H1 (cell line): ENCODE results near the gene CLEC3A. TPM values are rescaled to one million over a fixed set of nuclear protein-coding genes. Genes with fewer than 3 reads are reported as not detected.

ENCODE experiments used
- CTCF ChIA-PET: fragments of 300-600 bp; sonication (Branson Sonifier 250); formaldehyde crosslinking; loops from one replicate; lab custom pipeline; 2021; ENCODE audit not compliant: partially characterized antibody; lab: Charles Lee
- POLR2A ChIA-PET: fragments of 300-600 bp; sonication (Branson Sonifier 250); formaldehyde crosslinking; loops from one replicate; lab custom pipeline; 2021; ENCODE audit warnings: inconsistent platforms; ENCODE audit not compliant: partially characterized antibody; lab: Charles Lee
- DNase-seq, 2 experiments: peaks; one replicate each; pipeline versions ENCODE4 v3.0.0 to v3.0.0-alpha.2; 2010 to 2022; ENCODE audit warnings: low spot score in 2 of 2, low read depth in 1 of 2, mixed read lengths in 1 of 2
- FAIRE-seq: peaks from 2 replicates; lab custom pipeline; 2011; peaks lifted over from hg19 to GRCh38; lab: Jason Lieb, UNC
- H2AFZ ChIP-seq: 2 replicates; pipeline ENCODE4 v1.8.1; 2012; ENCODE audit warnings: low read length, inconsistent platforms
- H2AK5ac ChIP-seq: 2 replicates; pipeline ENCODE4 v1.6.1; 2013; ENCODE audit warnings: low read depth, low read length
- H2BK120ac ChIP-seq: replicated peaks from 2 replicates; pipeline ENCODE3; 2013; ENCODE audit warnings: low read depth, low read length, inconsistent platforms
- H2BK12ac ChIP-seq: 2 replicates; pipeline ENCODE4 v1.6.1; 2013; ENCODE audit warnings: low read depth, low read length
- H2BK15ac ChIP-seq: 2 replicates; pipeline ENCODE4 v1.6.1; 2013; ENCODE audit warnings: low read length
- H2BK20ac ChIP-seq: 2 replicates; pipeline ENCODE4 v1.6.1; 2013; ENCODE audit warnings: low read length
- H2BK5ac ChIP-seq: 2 replicates; pipeline ENCODE4 v1.6.1; 2013; ENCODE audit warnings: low read depth, low read length
- H3K14ac ChIP-seq: 2 replicates; pipeline ENCODE4 v1.6.1; 2013; ENCODE audit warnings: inconsistent platforms; ENCODE audit not compliant: insufficient read length
- H3K18ac ChIP-seq: 2 replicates; pipeline ENCODE4 v1.6.1; 2013; ENCODE audit warnings: low read length; ENCODE audit errors: extremely low read depth
- H3K23ac ChIP-seq: 2 replicates; pipeline ENCODE4 v1.6.1; 2013; ENCODE audit warnings: inconsistent platforms; ENCODE audit not compliant: insufficient read length
- H3K23me2 ChIP-seq: 2 replicates; pipeline ENCODE4 v1.6.1; 2013; ENCODE audit warnings: low read depth, low read length
- H3K27ac ChIP-seq: 2 replicates; pipeline ENCODE4 v1.6.1; 2011; ENCODE audit warnings: low read depth, low read length, inconsistent platforms
- H3K27me3 ChIP-seq, 4 experiments: replicated peaks in 1 of 4; 1 replicate in 1 of 4; 2 replicates in 3 of 4; pipeline versions ENCODE4 v1.6.1 to v1.8.1; 2011 to 2013; ENCODE audit warnings: low read length in 3 of 4, mild to moderate bottlenecking in 3 of 4, inconsistent platforms in 2 of 4, mixed read lengths in 2 of 4, moderate library complexity in 1 of 4; ENCODE audit not compliant: control insufficient read depth in 3 of 4, insufficient read depth in 3 of 4; ENCODE audit errors: extremely low read depth in 1 of 4
- H3K36me3 ChIP-seq, 4 experiments: 2 replicates each; pipeline versions ENCODE4 v1.6.1 to v1.8.1; 2011 to 2013; ENCODE audit warnings: mild to moderate bottlenecking in 4 of 4, low read length in 3 of 4, moderate library complexity in 2 of 4, control low read depth in 1 of 4, inconsistent platforms in 1 of 4; ENCODE audit not compliant: insufficient read depth in 4 of 4, control insufficient read depth in 2 of 4
- H3K4ac ChIP-seq: replicated peaks from 2 replicates; pipeline ENCODE3; 2013; ENCODE audit warnings: low read length, low read depth, mixed read lengths, inconsistent platforms; ENCODE audit not compliant: insufficient read length
- H3K4me1 ChIP-seq, 4 experiments: replicated peaks in 1 of 4; 1 replicate in 1 of 4; 2 replicates in 3 of 4; pipeline versions ENCODE4 v1.6.1 to v1.8.1; 2011 to 2013; ENCODE audit warnings: low read length in 3 of 4, inconsistent platforms in 2 of 4, mixed read lengths in 1 of 4; ENCODE audit not compliant: insufficient read depth in 4 of 4, control insufficient read depth in 3 of 4
- H3K4me2 ChIP-seq, 2 experiments: 2 replicates each; pipeline versions ENCODE4 v1.6.1 to v1.8.1; 2011 to 2013; ENCODE audit warnings: low read depth in 2 of 2, low read length in 2 of 2, control low read depth in 1 of 2, inconsistent platforms in 1 of 2, mild to moderate bottlenecking in 1 of 2; ENCODE audit not compliant: insufficient read depth in 1 of 2
- H3K4me3 ChIP-seq, 4 experiments: fragments of 200-600, 300-600 bp in 1 of 4; sonication (generic), shearing (Covaris generic), sonication (Bioruptor Twin) in 1 of 4; 2 replicates each; pipeline versions ENCODE4 v1.5.1 to v1.8.1; 2011 to 2016; ENCODE audit warnings: low read length in 4 of 4, low read depth in 3 of 4, control low read depth in 2 of 4, inconsistent platforms in 2 of 4, mild to moderate bottlenecking in 2 of 4, mixed read lengths in 1 of 4, moderate library complexity in 1 of 4; ENCODE audit not compliant: insufficient read depth in 2 of 4; ENCODE audit errors: extremely low read depth in 1 of 4
- H3K56ac ChIP-seq: replicated peaks from 2 replicates; pipeline ENCODE3; 2013; ENCODE audit warnings: low read depth, mild to moderate bottlenecking, mixed read lengths, low read length, inconsistent platforms; ENCODE audit not compliant: insufficient read length
- H3K79me1 ChIP-seq: 2 replicates; pipeline ENCODE4 v1.6.1; 2013; ENCODE audit warnings: low read depth, low read length, control low read depth
- H3K79me2 ChIP-seq, 2 experiments: 2 replicates each; pipeline versions ENCODE4 v1.6.1 to v1.8.1; 2012 to 2013; ENCODE audit warnings: low read length in 2 of 2, mild to moderate bottlenecking in 2 of 2, inconsistent platforms in 1 of 2; ENCODE audit not compliant: insufficient read depth in 2 of 2, control insufficient read depth in 1 of 2
- H3K9ac ChIP-seq, 4 experiments: replicated peaks in 1 of 4; 1 replicate in 1 of 4; 2 replicates in 3 of 4; pipeline versions ENCODE4 v1.6.1 to v1.8.1; 2011 to 2013; ENCODE audit warnings: low read depth in 3 of 4, low read length in 3 of 4, control low read depth in 2 of 4, mild to moderate bottlenecking in 2 of 4, moderate library complexity in 2 of 4, inconsistent platforms in 1 of 4; ENCODE audit errors: extremely low read depth in 1 of 4
- H3K9me3 ChIP-seq, 2 experiments: 2 replicates each; pipeline versions ENCODE4 v1.6.1 to v1.8.1; 2012 to 2013; ENCODE audit warnings: mild to moderate bottlenecking in 2 of 2, moderate library complexity in 2 of 2, control low read depth in 1 of 2, inconsistent platforms in 1 of 2, low read depth in 1 of 2, low read length in 1 of 2, mixed read lengths in 1 of 2; ENCODE audit not compliant: insufficient read depth in 2 of 2
- H4K20me1 ChIP-seq, 2 experiments: replicated peaks in 1 of 2; 2 replicates each; pipeline versions ENCODE3 to v1.8.1; 2011 to 2013; ENCODE audit warnings: inconsistent platforms in 2 of 2, low read length in 2 of 2, mild to moderate bottlenecking in 1 of 2; ENCODE audit not compliant: insufficient read depth in 2 of 2, control insufficient read depth in 1 of 2
- H4K5ac ChIP-seq: 2 replicates; pipeline ENCODE4 v1.6.1; 2013; ENCODE audit warnings: low read length, low read depth, mixed read lengths, inconsistent platforms; ENCODE audit not compliant: insufficient read length
- H4K8ac ChIP-seq: 2 replicates; pipeline ENCODE4 v1.8.0; 2013; ENCODE audit warnings: mild to moderate bottlenecking, moderate library complexity, low read length, inconsistent platforms; ENCODE audit not compliant: insufficient read depth; ENCODE audit errors: extremely low read depth
- H4K91ac ChIP-seq: replicated peaks from 2 replicates; pipeline ENCODE3; 2013; ENCODE audit warnings: low read length, mixed read lengths, inconsistent platforms; ENCODE audit not compliant: insufficient read length
- ASH2L ChIP-seq: fragments of 200-600, 300-600 bp; sonication (generic); IDR thresholded peaks from one replicate; pipeline ENCODE4 v1.7.1; 2017; ENCODE audit warnings: low read length
- CREB1 ChIP-seq: IDR thresholded peaks from 2 replicates; pipeline ENCODE4 v1.6.1; 2012; ENCODE audit warnings: inconsistent platforms
- E2F6 ChIP-seq: IDR thresholded peaks from 2 replicates; pipeline ENCODE4 v1.6.1; 2012; ENCODE audit warnings: inconsistent platforms
- EGR1 ChIP-seq: IDR thresholded peaks from 2 replicates; pipeline ENCODE4 v1.6.1; 2011; ENCODE audit warnings: low read depth, low read length, borderline replicate concordance
- EP300 ChIP-seq, 2 experiments: IDR thresholded peaks; 1 replicate in 1 of 2; 2 replicates in 1 of 2; pipeline ENCODE4 v1.6.1; 2011 to 2012; ENCODE audit warnings: low read depth in 2 of 2, low read length in 2 of 2, mild to moderate bottlenecking in 2 of 2, borderline replicate concordance in 1 of 2, inconsistent platforms in 1 of 2, moderate library complexity in 1 of 2
- GTF2F1 ChIP-seq: IDR thresholded peaks from 2 replicates; pipeline ENCODE4 v1.6.1; 2012; ENCODE audit warnings: low read depth, low read length, improper control_type of control experiment, borderline replicate concordance
- KDM5A ChIP-seq: fragments of 200-600 bp; IDR thresholded peaks from 2 replicates; pipeline ENCODE4 v1.7.1; 2012; ENCODE audit warnings: mild to moderate bottlenecking, low read length, inconsistent platforms, mixed read lengths
- SP1 ChIP-seq: IDR thresholded peaks from 2 replicates; pipeline ENCODE4 v1.6.1; 2011; ENCODE audit warnings: low read depth, low read length
- TEAD4 ChIP-seq: IDR thresholded peaks from 2 replicates; pipeline ENCODE4 v1.6.1; 2012; ENCODE audit warnings: low read depth, low read length, inconsistent platforms, mixed read lengths
- WGBS, 2 experiments: shearing (Covaris generic) in 1 of 2; methylation state at CpG; one replicate each; pipeline versions ENCODE4 v1.1.6 to v1.1.7; 2013 to 2015; ENCODE audit warnings: low lambda C conversion rate in 2 of 2, mixed read lengths in 2 of 2, inconsistent platforms in 1 of 2, low coverage in 1 of 2, missing lambda C conversion rate in 1 of 2; ENCODE audit not compliant: insufficient replicate concordance in 2 of 2, insufficient coverage in 1 of 2, insufficient read length in 1 of 2; ENCODE audit errors: extremely low coverage in 1 of 2, missing lambda C conversion rate in 1 of 2; 5-methylcytosine and 5-hydroxymethylcytosine counted together
- polyA plus RNA-seq, 7 experiments: library from polyadenylated mRNA; depleted of rRNA in 3 of 7; stranded (reverse) in 5 of 7; unstranded in 2 of 7; fragments of >200 nt in 5 of 7; fragments of 200-250 nt in 2 of 7; gene quantifications; 1 replicate in 5 of 7; 2 replicates in 1 of 7; 4 replicates in 1 of 7; pipeline versions ENCODE4 v1.2.1 to v1.2.3, GENCODE V29; 2011 to 2013; ENCODE audit warnings: missing spikeins in 2 of 7, mixed read lengths in 2 of 7
- total RNA-seq: library from RNA; stranded (reverse); fragmentation: NEBNext Ultra II Directional; extraction: Animal tissue kit (Norgen Biotek cat#: 25700); gene quantifications from 2 replicates; pipeline ENCODE4 v1.2.1, GENCODE V29; 2021

CLEC3A gene
- total and polyA plus RNA-seq, 2 of the 8 experiments (the other 6 are each of a cell fraction or from before 2014, with no cell fraction given) = not detected

GRCh38 chr16:77987810-77988209 lies 34.5 kb upstream of the CLEC3A start:
- Histone ChIP-seq H3K18ac (no peak overlapping the region), H4K20me1 (no peaks in the 10 kb centered on the region), H2BK15ac (no peak overlapping the region), H3K36me3 (no peaks in the 10 kb centered on the region; a peak in 1 of 8 replicates), H2BK5ac (no peak overlapping the region), H2AFZ (no peak overlapping the region), H3K27ac (no peak overlapping the region), H2BK120ac (no peak overlapping the region), H3K4me2 (no peak overlapping the region), H3K79me2 (no peaks in the 10 kb centered on the region), H3K4me3 (no peak overlapping the region), H4K5ac (no peak overlapping the region), H2AK5ac (no peak overlapping the region), H2BK20ac (no peak overlapping the region), H3K23ac (no peak overlapping the region), H3K27me3 (no peaks in the 10 kb centered on the region), H3K9me3 (no peaks in the 10 kb centered on the region), H4K8ac (no peak overlapping the region), H4K91ac (no peak overlapping the region), H3K56ac (no peak overlapping the region), H3K14ac (no peak overlapping the region), H3K4me1 (peaks cover 2 to 11% (median 9%) of the 10 kb centered on the region in 4 experiments; a peak in 6 of 7 replicates), H2BK12ac (no peak overlapping the region), H3K9ac (no peak overlapping the region), H3K4ac (no peak overlapping the region), H3K79me1 (no peaks in the 10 kb centered on the region), H3K23me2 (no peaks in the 10 kb centered on the region)
- ChIA-PET POLR2A (no interaction called here), CTCF (interaction anchor here (0.6 to 5.2 kb wide), 6 partner anchors 13 to 94 kb away, joined by 3 to 33 read pairs (median 5); no protein-coding TSS in a partner anchor)
- TF ChIP-seq KDM5A (no peak), E2F6 (no peak), EGR1 (no peak), SP1 (no peak), TEAD4 (no peak), GTF2F1 (no peak), CREB1 (no peak), ASH2L (no peak), EP300 (IDR thresholded peaks at IDR 0.05; ENCODE audit: borderline replicate concordance in 1 of 2, low read depth in 2 of 2, low read length in 2 of 2) (no peak)
- FAIRE-seq (no peak), DNase-seq (no peak)
- 92% methylated on average over 2 of the region's 2 CpGs; no CpG with 5 or more reads in 1 of the 2 experiments for WGBS, 2 experiments
